GM03348 (cell line): ENCODE measurements around the gene OST4.

ENCODE experiments used
- DNase-seq: peaks from one replicate; pipeline ENCODE4 v3.0.0; 2012; ENCODE audit warnings: low spot score

Gene OST4

DNA sequence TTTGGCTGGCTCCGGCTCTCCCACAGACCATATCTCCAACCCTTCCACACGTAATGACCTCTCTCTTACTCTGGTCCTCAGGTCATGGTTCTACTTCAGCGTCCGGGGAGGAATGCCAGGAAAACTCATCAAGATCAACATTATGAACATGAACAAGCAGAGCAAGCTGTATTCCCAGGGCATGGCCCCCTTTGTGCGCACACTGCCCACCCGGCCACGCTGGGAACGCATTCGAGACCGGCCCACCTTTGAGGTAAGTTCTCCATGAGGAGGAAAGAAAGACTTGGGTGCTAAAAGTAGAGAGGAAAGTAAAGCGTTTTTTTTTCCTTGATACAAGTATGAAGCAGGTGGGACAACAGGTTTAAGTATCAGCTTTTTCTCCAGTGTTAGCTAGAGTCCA is 18.1 kb downstream of the OST4 start:
- no peak for DNase-seq

DNA sequence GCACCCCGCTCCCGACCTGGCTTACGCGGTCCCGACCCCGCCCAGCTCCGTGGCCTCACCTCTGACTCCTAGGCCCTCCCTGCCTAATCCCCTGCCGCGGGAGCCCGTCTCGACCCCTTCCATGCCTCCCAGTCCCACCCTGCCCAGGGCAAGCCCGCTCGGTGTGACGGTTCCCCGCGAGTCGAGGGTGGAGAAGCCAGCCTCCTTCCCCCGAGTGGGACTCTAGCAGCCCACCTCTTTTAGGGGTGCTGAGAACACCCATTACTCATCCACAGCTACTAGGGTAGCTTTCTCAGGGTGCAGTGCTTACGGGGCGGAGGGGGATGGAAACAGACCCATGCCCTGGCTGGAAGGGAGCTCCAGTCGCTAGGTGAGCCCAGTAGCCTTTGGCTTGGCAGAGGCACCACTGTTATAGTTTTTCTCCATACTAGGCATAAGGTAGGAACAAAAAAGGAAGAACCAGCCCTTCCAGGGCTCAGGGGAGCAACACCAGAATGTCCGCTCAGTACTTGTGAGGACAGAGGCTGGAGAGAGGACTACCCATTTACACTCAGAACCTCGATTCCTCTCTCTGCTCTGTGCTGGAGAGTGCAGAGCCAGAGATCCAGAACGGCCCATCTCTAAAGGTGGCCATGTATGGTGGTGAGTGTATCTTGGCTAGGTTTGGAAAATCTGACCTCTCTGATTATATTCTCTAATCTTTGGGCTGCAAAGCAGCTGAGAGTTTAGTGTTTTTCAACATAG is 19.4 kb downstream of the OST4 start:
- peak; percentile 26 for DNase-seq

DNA sequence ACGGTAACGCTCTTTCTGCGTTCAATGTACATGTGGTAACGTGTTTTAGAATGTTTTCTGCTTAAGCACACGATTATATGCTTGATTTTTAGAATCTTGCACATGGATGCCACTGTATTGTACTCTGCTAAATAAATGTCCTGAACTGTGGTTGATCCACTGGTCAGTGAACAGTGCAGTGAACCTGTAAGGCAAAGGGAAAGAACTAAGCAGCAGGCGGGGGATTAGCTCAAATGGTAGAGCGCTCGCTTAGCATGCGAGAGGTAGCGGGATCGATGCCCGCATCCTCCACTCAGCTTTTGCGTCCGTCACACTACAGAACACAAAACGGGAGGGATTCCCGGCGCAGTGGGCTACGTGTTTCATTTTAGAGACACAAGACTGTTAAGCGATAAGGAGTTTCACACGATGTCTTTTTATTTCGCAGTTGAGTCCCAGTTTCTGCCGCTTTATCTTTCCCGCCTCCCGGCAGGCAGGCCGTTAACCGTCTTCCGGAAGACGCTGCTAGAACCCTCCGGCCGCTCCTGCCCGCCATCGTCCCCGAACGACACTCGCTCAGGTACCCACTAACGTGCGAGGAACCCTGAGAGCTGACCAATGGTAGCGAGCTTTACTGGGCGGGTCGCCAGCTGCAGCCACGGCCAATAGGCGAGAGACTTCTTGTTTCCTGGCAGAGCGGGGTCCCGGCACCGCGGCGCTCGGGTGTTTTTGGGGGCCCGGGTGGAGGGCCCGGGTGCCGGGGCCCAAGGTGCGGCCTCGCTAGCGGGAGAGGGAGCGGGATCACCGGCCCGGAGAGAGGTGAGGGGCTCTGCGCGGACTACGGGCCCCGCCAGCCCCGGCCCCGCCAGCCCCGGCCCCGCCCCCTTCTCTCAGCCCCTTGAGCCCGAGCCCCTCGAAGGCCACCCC is 20.2 kb downstream of the OST4 start, which contains the start of gene AGBL5:
AGBL5 (plus strand) TSS at position 673 of the 906 bp plus-strand sequence. CDS start 1,291 bp downstream, outside the sequence.
- DNase-seq = peak; percentile 99

DNA sequence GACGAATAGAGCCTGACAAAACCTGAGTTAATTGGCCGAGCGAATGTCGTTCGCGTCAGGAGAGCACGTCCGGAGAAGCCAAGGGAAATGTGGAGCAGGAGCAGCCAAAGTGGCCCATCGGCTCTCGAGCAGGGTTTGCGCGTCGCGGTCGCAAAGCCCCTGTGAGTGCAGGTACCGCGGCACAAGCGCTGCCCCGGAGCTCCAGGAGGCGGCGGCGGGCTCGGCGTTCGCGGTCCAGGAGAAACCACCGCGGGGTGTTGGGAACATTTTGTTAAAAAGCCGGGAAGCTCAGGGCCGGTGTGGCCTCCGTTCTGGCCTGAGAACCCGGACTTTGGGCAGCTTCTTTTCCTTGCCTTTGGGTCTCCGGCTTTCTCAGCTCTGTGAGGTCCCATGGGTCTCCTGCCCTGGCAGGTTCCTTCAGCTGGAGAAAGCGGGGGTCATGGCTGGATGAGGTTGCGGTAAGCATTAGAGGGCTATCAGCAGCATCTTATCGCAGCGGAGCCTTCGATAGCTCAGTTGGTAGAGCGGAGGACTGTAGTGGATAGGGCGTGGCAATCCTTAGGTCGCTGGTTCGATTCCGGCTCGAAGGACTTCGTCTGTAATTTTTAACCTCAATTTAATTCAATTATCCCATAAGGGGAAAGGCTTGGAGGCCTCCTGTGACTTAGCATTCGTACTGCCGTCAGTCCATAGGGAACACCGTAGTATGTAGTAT is 21.0 kb downstream of the OST4 start:
- peak; percentile 88 for DNase-seq

- peak; percentile 73 for DNase-seq
Observed at GRCh38 chr2:27049422-27050280, 21.8 kb downstream of the OST4 start.

DNA sequence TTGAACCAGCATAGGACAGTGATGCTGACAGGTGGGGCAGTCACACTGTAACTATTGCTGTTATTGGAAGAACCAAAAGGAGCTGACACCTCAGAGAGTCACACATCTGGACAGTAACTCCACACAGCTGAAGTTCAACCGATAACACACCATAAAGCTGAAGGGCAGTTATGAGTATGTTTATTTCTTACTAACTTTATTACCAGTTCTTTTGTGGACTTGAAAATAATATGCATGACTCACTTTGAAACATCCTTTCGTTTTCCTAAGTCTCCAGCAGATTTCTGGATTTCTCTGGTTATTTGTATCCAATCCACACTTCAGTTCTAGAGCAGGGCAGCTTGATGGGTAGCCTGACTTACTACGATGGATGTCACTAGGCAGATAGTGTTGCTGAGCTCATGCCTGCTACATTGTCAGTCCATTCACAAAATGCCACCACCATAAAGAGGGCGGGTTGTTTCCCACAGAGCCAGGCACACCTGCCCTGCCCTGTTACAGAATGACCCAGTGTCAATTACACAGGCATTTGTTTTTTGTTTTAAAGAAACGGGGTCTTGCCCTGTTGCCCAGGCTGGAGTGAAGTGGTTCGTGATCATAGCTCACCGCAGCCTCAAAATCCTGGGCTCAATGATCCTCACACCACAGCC is 28.3 kb downstream of the OST4 start:
- no peak for DNase-seq

GRCh38 chr2:27042159-27042661 is 29.2 kb downstream of the OST4 start:
- no peak for DNase-seq

DNA sequence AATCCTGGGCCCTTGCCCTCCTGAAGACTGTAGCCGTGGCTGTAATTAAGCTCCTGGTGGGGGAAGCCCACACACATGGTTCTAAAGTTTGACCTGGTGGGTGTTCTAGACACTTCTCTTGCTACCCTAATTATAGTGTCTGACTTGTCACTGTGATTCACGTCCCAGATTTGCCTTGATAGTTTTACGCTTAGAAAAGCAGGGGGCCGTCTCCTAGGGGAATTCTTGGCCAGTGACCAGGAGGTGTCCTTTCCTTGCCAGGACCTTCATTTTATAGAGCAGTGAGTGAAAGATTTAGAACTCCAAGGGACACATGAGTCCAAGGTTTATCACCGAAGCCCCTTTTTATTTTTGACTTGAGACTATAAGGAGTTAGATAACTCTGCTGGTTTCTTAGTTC is 29.7 kb downstream of the OST4 start:
- DNase-seq = no peak

- no peak for DNase-seq
Observed at GRCh38 chr2:27040282-27040681, 31.2 kb downstream of the OST4 start.

- DNase-seq = no peak
Observed at GRCh38 chr2:27039871-27040270, 31.6 kb downstream of the OST4 start.

- no peak for DNase-seq
Observed at GRCh38 chr2:27039426-27039825, 32.0 kb downstream of the OST4 start.

- no peak for DNase-seq
Observed at GRCh38 chr2:27038631-27039339, 32.7 kb downstream of the OST4 start.

DNA sequence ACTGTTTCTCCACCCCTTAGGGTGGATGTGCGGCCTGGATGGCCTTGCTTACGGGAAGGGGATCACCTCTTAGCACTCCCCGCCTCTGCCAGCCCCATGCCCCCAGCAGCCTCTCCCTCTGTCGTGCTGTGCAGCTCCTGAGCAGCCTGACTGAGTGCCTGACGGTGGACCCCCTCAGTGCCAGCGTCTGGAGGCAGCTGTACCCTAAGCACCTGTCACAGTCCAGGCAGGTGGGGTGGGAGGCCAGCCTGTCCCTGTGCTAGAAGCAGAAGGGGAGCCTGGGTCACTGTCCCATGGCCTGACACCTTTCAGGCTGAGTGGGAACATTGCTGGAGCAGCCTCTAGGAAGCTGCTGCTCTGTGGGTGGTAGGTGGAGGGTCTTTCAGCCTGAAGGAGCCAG is 33.4 kb downstream of the OST4 start:
- no peak for DNase-seq

- DNase-seq = no peak
Observed at GRCh38 chr2:27033253-27033852, 38.1 kb downstream of the OST4 start.

DNA sequence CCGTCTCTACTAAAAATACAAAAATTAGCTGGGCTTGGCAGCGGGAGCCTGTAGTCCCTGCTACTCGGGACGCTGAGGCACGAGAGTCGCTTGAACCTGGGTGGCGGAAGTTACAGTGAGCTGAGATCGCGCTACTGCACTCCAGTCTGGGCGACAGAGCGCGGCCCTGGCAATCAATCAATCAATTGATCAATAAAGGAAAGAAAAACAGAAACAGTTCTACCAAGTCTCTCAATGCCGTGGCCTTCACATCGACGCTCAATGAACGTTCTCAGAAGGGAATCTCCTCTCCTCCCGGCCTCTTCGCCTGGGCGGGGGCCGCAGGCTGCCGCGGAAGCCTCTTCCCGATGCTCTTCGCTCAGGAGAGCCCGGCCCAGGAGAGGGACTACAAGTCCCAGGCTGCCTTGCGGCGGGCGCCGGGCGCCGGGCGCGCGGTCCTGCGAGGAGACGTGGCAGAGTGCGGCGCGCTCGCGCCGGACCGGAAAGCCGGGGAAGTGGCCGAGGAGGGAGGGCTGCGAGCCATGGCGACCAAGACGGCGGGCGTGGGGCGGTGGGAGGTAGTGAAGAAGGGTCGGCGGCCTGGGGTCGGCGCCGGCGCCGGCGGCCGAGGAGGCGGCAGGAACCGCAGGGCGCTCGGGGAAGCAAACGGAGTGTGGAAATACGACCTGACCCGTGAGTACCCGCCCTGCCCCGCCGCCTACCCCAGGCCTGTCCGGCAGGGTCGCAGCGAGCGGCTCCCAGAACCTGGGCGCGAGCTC is 38.8 kb downstream of the OST4 start, which contains the start of gene TMEM214:
TMEM214 (plus strand) TSS at position 471 of the 758 bp plus-strand sequence; CDS start at position 522, 51 bp downstream.
- peak; percentile 96 for DNase-seq

DNA sequence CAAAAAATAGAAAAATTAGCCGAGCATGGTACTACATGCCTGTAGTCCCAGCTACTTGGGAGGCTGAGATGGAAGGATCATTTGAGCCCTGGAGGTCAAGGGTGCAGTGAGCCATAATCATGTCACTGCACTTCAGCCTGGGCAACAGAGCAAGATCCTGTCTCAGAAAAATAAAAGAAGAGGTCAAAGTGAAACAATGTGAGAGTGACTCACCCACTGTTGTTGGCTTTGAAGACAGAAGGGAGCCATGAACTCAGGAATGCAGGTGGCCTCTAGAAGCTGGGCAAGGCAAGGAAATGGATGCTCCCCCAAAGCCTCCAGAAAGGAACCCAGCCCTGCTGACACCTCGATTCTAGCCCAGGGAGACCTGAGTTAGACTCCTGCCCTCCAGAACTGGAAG is 42.4 kb downstream of the OST4 start:
- no peak for DNase-seq

- no peak for DNase-seq
Observed at GRCh38 chr2:27027211-27027651, 44.2 kb downstream of the OST4 start.
